Measurements from ENCODE around the gene MUC2. TPM values are rescaled to one million over a fixed set of nuclear protein-coding genes. Genes with fewer than 3 reads are reported as not detected.

The MUC2 gene
- total and polyA plus RNA-seq, 9 of the 15 experiments (the other 6 are each of a cell fraction or from before 2014, with no cell fraction given) = under 0.01 to 0.18 TPM; not detected in 7

GRCh38 chr11:1055990-1056771 is 18.5 kb upstream of the MUC2 start:
- Histone ChIP-seq H3K36me3 (ENCODE audit: control insufficient read depth, insufficient read depth, low read length) (no peaks in the 10 kb centered on the region), H3K4me2 (ENCODE audit: insufficient read depth, low read length) (no peak overlapping the region), H3K27ac (ENCODE audit: extremely low read depth, low read depth, low read length) (no peak overlapping the region), H2AFZ (ENCODE audit: low read depth, low read length) (no peak overlapping the region), H3K9me1 (ENCODE audit: control insufficient read depth, insufficient read depth, low read length) (no peaks in the 10 kb centered on the region), H4K20me1 (replicated peaks; ENCODE audit: control insufficient read depth, insufficient read depth, low read length) (peaks cover 16% of the 10 kb centered on the region; the same call in 1 of the 2 replicates), H3K9ac (ENCODE audit: insufficient read depth in 1 of 2, low read depth in 2 of 2, low read length in 2 of 2) (peak overlapping the region in 1 of 2 experiments; percentile 65; a peak in 2 of 4 replicates), H3K79me2 (ENCODE audit: control insufficient read depth, insufficient read depth, low read length) (no peaks in the 10 kb centered on the region), H3K27me3 (ENCODE audit: control insufficient read depth in 2 of 2, insufficient read depth in 2 of 2, low read length in 2 of 2) (peaks cover 39 to 94% of the 10 kb centered on the region in 2 experiments), H3K4me3 (no peak overlapping the region), H3K4me1 (replicated peaks in 1 of 2; ENCODE audit: control insufficient read depth in 2 of 2, insufficient read depth in 2 of 2, low read length in 2 of 2) (peaks cover 0 to 38% of the 10 kb centered on the region in 2 experiments; a peak in 3 of 5 replicates), H3K9me3 (replicated peaks; ENCODE audit: control insufficient read depth, insufficient read depth, low read depth, low read length) (no peaks in the 10 kb centered on the region)
- intact Hi-C loops (cut with micrococcal nuclease) (no loop called here), in situ Hi-C loops (cut with MboI) (no loop called here)
- POLR2A ChIA-PET = interaction anchor here (0.7 kb wide), 1 partner anchor 770 kb away, joined by 3 read pairs; no protein-coding TSS in a partner anchor
- no peak for DNase-seq (ENCODE audit: extremely low read depth in 1 of 4, low spot score in 3 of 4)
- no peak for FAIRE-seq
- 0 out of 2 replicates have a peak, but pooled peaks have one; percentile 42 for TF ChIP-seq ZNF263 (CRISPR knock-in tag; IDR thresholded peaks at IDR 0.05; ENCODE audit: borderline replicate concordance)
- TF ChIP-seq BDP1 (IDR thresholded peaks at IDR 0.05; ENCODE audit: insufficient read depth, insufficient read length) = no peak
- TF ChIP-seq POLR2A (conservative IDR thresholded peaks at IDR 0.05) = no peak
- peak; percentile 34; the same call in 1 of the 2 replicates for TF ChIP-seq SAFB (IDR thresholded peaks at IDR 0.05; ENCODE audit: borderline replicate concordance, low read depth, low read length)
- BruUV-seq (replicated peaks) = no TSS peak
- CTCF ChIA-PET (ENCODE audit: low intra/inter-chr PET ratio) = interaction anchor here (1.3 kb wide), 1 partner anchor 205 kb away, joined by 3 read pairs; no protein-coding TSS in a partner anchor
- ATAC-seq = no peak
- 5% methylated on average over 39 of the region's 46 CpGs for WGBS (ENCODE audit: insufficient coverage, low coverage, missing lambda C conversion rate)

DNA sequence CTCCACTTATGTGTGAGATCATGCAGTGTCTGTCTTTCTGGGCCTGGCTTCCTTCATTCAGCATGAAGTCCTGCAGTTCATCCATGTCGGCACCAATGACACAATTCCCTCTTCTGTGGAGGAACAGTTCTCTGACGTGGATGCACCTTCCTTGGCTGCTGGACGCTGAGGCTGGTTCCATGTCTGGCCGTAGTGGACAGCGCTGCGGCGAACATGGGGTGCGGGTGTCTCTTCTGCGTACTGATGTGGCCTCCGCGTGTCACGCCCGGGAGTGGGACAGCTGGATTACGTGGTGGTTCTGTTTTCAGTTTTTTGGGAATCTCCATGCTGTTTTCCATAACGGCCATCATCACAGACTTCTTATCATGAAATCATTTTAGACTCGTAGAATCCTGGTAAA is 16.9 kb upstream of the MUC2 start:
- Histone ChIP-seq H3K4me2 (ENCODE audit: insufficient read depth, low read length) (no peak overlapping the region), H3K9me3 (replicated peaks; ENCODE audit: control insufficient read depth, insufficient read depth, low read depth, low read length) (peaks cover 5% of the 10 kb centered on the region), H4K20me1 (replicated peaks; ENCODE audit: control insufficient read depth, insufficient read depth, low read length) (peaks cover 9% of the 10 kb centered on the region; the same call in 1 of the 2 replicates), H3K4me3 (no peak overlapping the region), H3K9me1 (ENCODE audit: control insufficient read depth, insufficient read depth, low read length) (no peaks in the 10 kb centered on the region), H3K4me1 (replicated peaks in 1 of 2; ENCODE audit: control insufficient read depth in 2 of 2, insufficient read depth in 2 of 2, low read length in 2 of 2) (peaks cover 0 to 23% of the 10 kb centered on the region in 2 experiments; a peak in 2 of 5 replicates), H3K79me2 (ENCODE audit: control insufficient read depth, insufficient read depth, low read length) (no peaks in the 10 kb centered on the region), H3K27me3 (ENCODE audit: control insufficient read depth in 2 of 2, insufficient read depth in 2 of 2, low read length in 2 of 2) (peaks cover 39 to 88% of the 10 kb centered on the region in 2 experiments), H3K36me3 (ENCODE audit: control insufficient read depth, insufficient read depth, low read length) (no peaks in the 10 kb centered on the region), H3K27ac (ENCODE audit: extremely low read depth, low read depth, low read length) (no peak overlapping the region), H2AFZ (ENCODE audit: low read depth, low read length) (no peak overlapping the region), H3K9ac (ENCODE audit: insufficient read depth in 1 of 2, low read depth in 2 of 2, low read length in 2 of 2) (no peak overlapping the region)
- ATAC-seq (no peak), FAIRE-seq (no peak), DNase-seq (ENCODE audit: extremely low read depth in 1 of 4, low spot score in 3 of 4) (no peak)
- no TSS peak for BruUV-seq (replicated peaks)
- ChIA-PET POLR2A (interaction anchor here (0.6 kb wide), 1 partner anchor 61 kb away, joined by 3 read pairs; no protein-coding TSS in a partner anchor), CTCF (ENCODE audit: low intra/inter-chr PET ratio) (no interaction called here)
- in situ Hi-C loops (cut with MboI) = no loop called here
- intact Hi-C loops (cut with micrococcal nuclease) = no loop called here
- 13% methylated on average over 16 of the region's 16 CpGs for WGBS (ENCODE audit: insufficient coverage, low coverage, missing lambda C conversion rate)
- TF ChIP-seq ZNF316 (IDR thresholded peaks at IDR 0.05) (no peak), ZNF274 (IDR thresholded peaks at IDR 0.05; ENCODE audit: borderline replicate concordance, low read depth, low read length) (no peak), TAF7 (tag; IDR thresholded peaks at IDR 0.05) (no peak), IRF1 (CRISPR knock-in tag; IDR thresholded peaks at IDR 0.05; ENCODE audit: borderline replicate concordance) (no peak), PTBP1 (IDR thresholded peaks at IDR 0.05; ENCODE audit: low read depth, low read length) (no peak)
- TF ChIP-seq, protein P1, sequence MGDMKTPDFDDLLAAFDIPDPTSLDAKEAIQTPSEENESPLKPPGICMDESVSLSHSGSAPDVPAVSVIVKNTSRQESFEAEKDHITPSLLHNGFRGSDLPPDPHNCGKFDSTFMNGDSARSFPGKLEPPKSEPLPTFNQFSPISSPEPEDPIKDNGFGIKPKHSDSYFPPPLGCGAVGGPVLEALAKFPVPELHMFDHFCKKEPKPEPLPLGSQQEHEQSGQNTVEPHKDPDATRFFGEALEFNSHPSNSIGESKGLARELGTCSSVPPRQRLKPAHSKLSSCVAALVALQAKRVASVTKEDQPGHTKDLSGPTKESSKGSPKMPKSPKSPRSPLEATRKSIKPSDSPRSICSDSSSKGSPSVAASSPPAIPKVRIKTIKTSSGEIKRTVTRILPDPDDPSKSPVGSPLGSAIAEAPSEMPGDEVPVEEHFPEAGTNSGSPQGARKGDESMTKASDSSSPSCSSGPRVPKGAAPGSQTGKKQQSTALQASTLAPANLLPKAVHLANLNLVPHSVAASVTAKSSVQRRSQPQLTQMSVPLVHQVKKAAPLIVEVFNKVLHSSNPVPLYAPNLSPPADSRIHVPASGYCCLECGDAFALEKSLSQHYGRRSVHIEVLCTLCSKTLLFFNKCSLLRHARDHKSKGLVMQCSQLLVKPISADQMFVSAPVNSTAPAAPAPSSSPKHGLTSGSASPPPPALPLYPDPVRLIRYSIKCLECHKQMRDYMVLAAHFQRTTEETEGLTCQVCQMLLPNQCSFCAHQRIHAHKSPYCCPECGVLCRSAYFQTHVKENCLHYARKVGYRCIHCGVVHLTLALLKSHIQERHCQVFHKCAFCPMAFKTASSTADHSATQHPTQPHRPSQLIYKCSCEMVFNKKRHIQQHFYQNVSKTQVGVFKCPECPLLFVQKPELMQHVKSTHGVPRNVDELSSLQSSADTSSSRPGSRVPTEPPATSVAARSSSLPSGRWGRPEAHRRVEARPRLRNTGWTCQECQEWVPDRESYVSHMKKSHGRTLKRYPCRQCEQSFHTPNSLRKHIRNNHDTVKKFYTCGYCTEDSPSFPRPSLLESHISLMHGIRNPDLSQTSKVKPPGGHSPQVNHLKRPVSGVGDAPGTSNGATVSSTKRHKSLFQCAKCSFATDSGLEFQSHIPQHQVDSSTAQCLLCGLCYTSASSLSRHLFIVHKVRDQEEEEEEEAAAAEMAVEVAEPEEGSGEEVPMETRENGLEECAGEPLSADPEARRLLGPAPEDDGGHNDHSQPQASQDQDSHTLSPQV (IDR thresholded peaks at IDR 0.05) = no peak
